Body of pancreas (tissue), 4 donors: ENCODE measurements around the gene KRTAP5-10.

Source experiments
- CTCF ChIP-seq, 7 experiments: fragments of 450-650 bp in 4 of 7; fragments of 200-600 bp in 3 of 7; sonication (generic) in 3 of 7; IDR thresholded peaks; one replicate each; pipeline ENCODE4 v1.5.1; 2016 to 2019; ENCODE audit warnings: antibody characterized with exemption in 7 of 7
- POLR2A ChIP-seq, 3 donors: fragments of 450-650 bp; IDR thresholded peaks; one replicate each; pipeline ENCODE4 v1.6.1; 2016; ENCODE audit warnings: antibody characterized with exemption in 3 of 3, mild to moderate bottlenecking in 2 of 3

GRCh38 chr11:71572811-71573210 is 7.4 kb downstream of the KRTAP5-10 start:
- no peak for TF ChIP-seq CTCF (IDR thresholded peaks at IDR 0.05)
- no peak for TF ChIP-seq POLR2A (IDR thresholded peaks at IDR 0.05)
